ENCODE results near the gene DQX1.

- TF ChIP-seq, protein P1, sequence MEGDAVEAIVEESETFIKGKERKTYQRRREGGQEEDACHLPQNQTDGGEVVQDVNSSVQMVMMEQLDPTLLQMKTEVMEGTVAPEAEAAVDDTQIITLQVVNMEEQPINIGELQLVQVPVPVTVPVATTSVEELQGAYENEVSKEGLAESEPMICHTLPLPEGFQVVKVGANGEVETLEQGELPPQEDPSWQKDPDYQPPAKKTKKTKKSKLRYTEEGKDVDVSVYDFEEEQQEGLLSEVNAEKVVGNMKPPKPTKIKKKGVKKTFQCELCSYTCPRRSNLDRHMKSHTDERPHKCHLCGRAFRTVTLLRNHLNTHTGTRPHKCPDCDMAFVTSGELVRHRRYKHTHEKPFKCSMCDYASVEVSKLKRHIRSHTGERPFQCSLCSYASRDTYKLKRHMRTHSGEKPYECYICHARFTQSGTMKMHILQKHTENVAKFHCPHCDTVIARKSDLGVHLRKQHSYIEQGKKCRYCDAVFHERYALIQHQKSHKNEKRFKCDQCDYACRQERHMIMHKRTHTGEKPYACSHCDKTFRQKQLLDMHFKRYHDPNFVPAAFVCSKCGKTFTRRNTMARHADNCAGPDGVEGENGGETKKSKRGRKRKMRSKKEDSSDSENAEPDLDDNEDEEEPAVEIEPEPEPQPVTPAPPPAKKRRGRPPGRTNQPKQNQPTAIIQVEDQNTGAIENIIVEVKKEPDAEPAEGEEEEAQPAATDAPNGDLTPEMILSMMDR (IDR thresholded peaks at IDR 0.05) = no peak
- no peak for TF ChIP-seq POLR2A (IDR thresholded peaks at IDR 0.05)
Observed at GRCh38 chr2:74560591-74560990, 34.6 kb upstream of the DQX1 start.
